Activated naive CD4-positive, alpha-beta T cell treated with anti-CD3 and anti-CD28 coated beads, Interleukin-2, amount 50 U/mL, for 16 hours (primary cell): ENCODE data around the gene HSBP1.

Experiments used
- DNase-seq: peaks from one replicate; pipeline ENCODE4 v3.0.0-alpha.2; 2020

The HSBP1 gene

GRCh38 chr16:83842291-83842690 is 34.5 kb downstream of the HSBP1 start:
- no peak for DNase-seq

GRCh38 chr16:83842756-83843507 is 35.2 kb downstream of the HSBP1 start:
- no peak for DNase-seq

GRCh38 chr16:83843657-83844056 is 35.9 kb downstream of the HSBP1 start:
- no peak for DNase-seq

- DNase-seq, result no peak
Measured at GRCh38 chr16:83845263-83845662, 37.5 kb downstream of the HSBP1 start.

GRCh38 chr16:83847371-83848225 is 39.8 kb downstream of the HSBP1 start:
- DNase-seq, result no peak

GRCh38 chr16:83849421-83849820 is 41.6 kb downstream of the HSBP1 start:
- no peak for DNase-seq

- DNase-seq, result no peak
Measured at GRCh38 chr16:83850947-83851346, 43.2 kb downstream of the HSBP1 start.

GRCh38 chr16:83851473-83851872 is 43.7 kb downstream of the HSBP1 start:
- no peak for DNase-seq

- no peak for DNase-seq
Measured at GRCh38 chr16:83852774-83853173, 45.0 kb downstream of the HSBP1 start.

- DNase-seq, result no peak
Measured at GRCh38 chr16:83853834-83854233, 46.1 kb downstream of the HSBP1 start.

- no peak for DNase-seq
Measured at GRCh38 chr16:83854420-83854819, 46.6 kb downstream of the HSBP1 start.

GRCh38 chr16:83856792-83857191 is 49.0 kb downstream of the HSBP1 start:
- DNase-seq, result no peak

- no peak for DNase-seq
Measured at GRCh38 chr16:83859265-83859664, 51.5 kb downstream of the HSBP1 start.

- no peak for DNase-seq
Measured at GRCh38 chr16:83862661-83863060, 54.9 kb downstream of the HSBP1 start.

GRCh38 chr16:83863682-83864081 is 55.9 kb downstream of the HSBP1 start:
- no peak for DNase-seq
